ENCODE data around the gene CKAP4. TPM values are rescaled to one million over a fixed set of nuclear protein-coding genes. Genes with fewer than 3 reads are reported as not detected.

Gene CKAP4
- total RNA-seq (2022) (91.9 and 108 TPM in 2 replicates), Bru-seq, nascent RNA (percentile 81 among the genes with signal in this experiment), BruChase-seq, experiment 1, labeled RNA remaining after a 6-hour chase (percentile 98 among the genes with signal in this experiment), BruChase-seq, experiment 2, labeled RNA remaining after a 2-hour chase (percentile 95 among the genes with signal in this experiment)
- long read RNA-seq, transcript CKAP4-201 (2 exons, 3,093 nt), result major isoform, 65 of 92 reads
- long read RNA-seq, partial matches to known transcripts, result 0 of 92 reads
- long read RNA-seq, other reads (novel, unspliced or antisense), result 27 of 92 reads

DNA sequence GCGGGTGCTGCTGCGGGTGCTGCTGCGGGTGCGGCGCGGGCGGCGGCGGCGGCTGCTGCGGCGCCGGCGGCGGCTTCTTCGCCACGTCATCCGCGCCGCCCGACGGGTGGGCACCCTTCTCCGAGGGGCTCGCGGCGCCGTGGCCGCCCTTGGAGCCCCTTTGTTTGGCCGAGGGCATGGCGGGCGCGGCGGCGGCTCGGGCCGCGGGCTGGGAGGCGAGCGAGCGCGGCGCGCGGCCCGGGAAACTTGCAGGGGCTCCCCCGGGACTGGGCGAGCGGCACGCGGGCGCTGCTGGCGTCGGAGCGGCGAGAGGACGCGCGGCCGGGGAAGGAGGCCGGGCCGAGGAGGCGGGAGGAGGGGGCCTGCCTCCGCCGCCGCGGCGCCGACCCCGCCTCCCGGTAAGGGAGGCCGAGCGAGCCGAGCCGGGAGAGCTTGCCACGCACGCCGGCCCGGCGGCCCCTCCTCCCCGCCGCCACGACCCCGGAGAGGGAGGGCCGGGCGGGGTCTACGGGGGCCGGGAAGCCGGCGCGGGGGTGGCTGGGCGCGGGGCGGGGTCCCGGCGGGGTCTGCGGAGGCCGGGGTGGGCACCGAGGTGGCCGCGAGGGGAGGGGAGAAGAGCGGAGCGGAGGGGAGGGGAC, at the start of gene CKAP4:
CKAP4 (minus strand) TSS at position 347 of the 638 bp plus-strand sequence; CDS start at position 178, 169 bp downstream.
- CTCF ChIA-PET, result interaction anchor here (0.6 kb wide), 1 partner anchor 425 kb away, joined by 4 read pairs; no protein-coding TSS in a partner anchor
- Mint-ChIP-seq H3K9me3 (ENCODE audit: low read depth, unreplicated experiment) (no peaks in the 10 kb centered on the region), H3K27me3 (ENCODE audit: unreplicated experiment) (no peaks in the 10 kb centered on the region), H3K27ac (ENCODE audit: unreplicated experiment) (peak within 1 kb of the TSS; percentile 33), H3K4me1 (ENCODE audit: low read depth, unreplicated experiment) (peaks cover 27% of the 10 kb centered on the region), H3K36me3 (ENCODE audit: insufficient read depth, unreplicated experiment) (peaks cover 50% of the 10 kb centered on the region), H3K4me3 (ENCODE audit: low read depth, unreplicated experiment) (peak within 1 kb of the TSS; percentile 77)
- peak; percentile 84 for DNase-seq
- TF ChIP-seq CTCF (IDR thresholded peaks at IDR 0.05; ENCODE audit: unreplicated experiment), result no peak
- intact Hi-C loops (cut with micrococcal nuclease; ENCODE audit: unreplicated experiment), result loop anchor here (2.0 to 5.0 kb wide), 3 partner anchors 35 to 110 kb away; partner anchors contain the start of gene POLR3B
- BruUV-seq (replicated peaks), result no TSS peak

DNA sequence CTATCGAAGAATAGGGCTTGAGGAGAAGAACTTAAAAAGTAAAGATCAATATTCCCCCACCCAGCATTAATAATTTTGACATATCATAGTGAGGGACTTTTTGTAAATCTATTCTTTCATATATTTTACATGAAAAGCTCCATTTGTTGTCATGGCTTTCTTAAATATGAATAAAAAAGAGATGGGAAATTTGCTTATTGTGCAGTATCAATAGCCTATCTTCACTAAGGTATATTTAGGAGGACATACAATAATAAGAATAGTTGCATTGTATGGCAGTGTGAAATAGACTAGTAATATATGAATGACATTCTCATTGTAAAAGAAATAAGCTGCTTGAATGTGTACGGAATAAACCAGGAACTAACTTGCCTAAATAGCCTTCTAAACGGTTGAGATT, 49.3 kb upstream of the CKAP4 start:
- peaks cover 25% of the 10 kb centered on the region for H3K36me3 Mint-ChIP-seq (ENCODE audit: insufficient read depth, unreplicated experiment)
- TF ChIP-seq CTCF (IDR thresholded peaks at IDR 0.05; ENCODE audit: unreplicated experiment), result no peak
- no TSS peak for BruUV-seq (replicated peaks)
- peak overlapping the region; percentile 81 for H3K27ac Mint-ChIP-seq (ENCODE audit: unreplicated experiment)
- DNase-seq, result no peak
- no peaks in the 10 kb centered on the region for H3K27me3 Mint-ChIP-seq (ENCODE audit: unreplicated experiment)
- H3K4me1 Mint-ChIP-seq (ENCODE audit: low read depth, unreplicated experiment), result peaks cover 30% of the 10 kb centered on the region
- intact Hi-C loops (cut with micrococcal nuclease; ENCODE audit: unreplicated experiment), result no loop called here
- no peak overlapping the region for H3K4me3 Mint-ChIP-seq (ENCODE audit: low read depth, unreplicated experiment)
- no peaks in the 10 kb centered on the region for H3K9me3 Mint-ChIP-seq (ENCODE audit: low read depth, unreplicated experiment)
- CTCF ChIA-PET, result interaction anchor here (0.9 to 1.3 kb wide), 2 partner anchors 18 to 70 kb away, joined by 3 to 5 read pairs; no protein-coding TSS in a partner anchor

DNA sequence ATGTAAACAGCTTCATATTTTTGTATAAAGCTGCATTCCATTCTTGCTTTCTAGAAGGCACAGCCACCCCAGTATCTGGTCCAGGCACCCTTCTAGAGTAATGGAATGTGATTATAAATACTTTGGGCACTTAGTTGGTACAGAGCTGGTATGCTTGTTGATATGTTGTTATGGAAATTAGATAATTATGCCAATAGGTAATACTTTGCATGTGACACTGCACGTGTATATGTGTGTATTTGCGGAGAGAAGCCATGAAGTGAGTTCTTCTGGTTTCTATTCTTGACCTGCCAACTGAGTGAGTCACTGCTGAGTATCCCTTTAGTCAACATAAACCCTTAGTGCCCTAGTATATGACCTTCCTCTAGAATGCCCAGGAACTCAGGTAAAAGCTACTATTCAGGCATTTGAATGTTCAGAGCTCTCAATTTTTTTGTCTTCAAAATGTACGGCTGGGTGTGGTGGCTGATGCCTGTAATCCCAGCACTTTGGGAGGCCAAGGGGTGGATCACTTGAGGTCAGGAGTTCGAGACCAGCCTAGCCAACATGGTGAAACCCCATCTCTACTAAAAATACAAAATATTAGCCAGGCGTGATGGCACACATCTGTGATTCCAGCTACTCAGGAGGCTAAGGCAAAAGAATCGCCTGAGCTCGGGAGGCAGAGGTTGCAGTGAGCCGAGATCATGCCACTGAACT, 48.5 kb upstream of the CKAP4 start:
- CTCF ChIA-PET, result interaction anchor here (0.5 to 1.3 kb wide), 9 partner anchors 13 to 349 kb away, joined by 3 to 5 read pairs (median 4); partner anchors contain the start of gene POLR3B
- Mint-ChIP-seq H3K9me3 (ENCODE audit: low read depth, unreplicated experiment) (no peaks in the 10 kb centered on the region), H3K27me3 (ENCODE audit: unreplicated experiment) (no peaks in the 10 kb centered on the region), H3K4me1 (ENCODE audit: low read depth, unreplicated experiment) (peaks cover 30% of the 10 kb centered on the region), H3K36me3 (ENCODE audit: insufficient read depth, unreplicated experiment) (peaks cover 18% of the 10 kb centered on the region), H3K4me3 (ENCODE audit: low read depth, unreplicated experiment) (no peak overlapping the region), H3K27ac (ENCODE audit: unreplicated experiment) (peak overlapping the region; percentile 81)
- DNase-seq, result peak; percentile 62
- TF ChIP-seq CTCF (IDR thresholded peaks at IDR 0.05; ENCODE audit: unreplicated experiment), result no peak
- intact Hi-C loops (cut with micrococcal nuclease; ENCODE audit: unreplicated experiment), result loop anchor here (1.0 kb wide), 1 partner anchor 8 kb away; no protein-coding TSS in a partner anchor
- BruUV-seq (replicated peaks), result no TSS peak

GRCh38 chr12:106292339-106292738, 44.5 kb upstream of the CKAP4 start:
- BruUV-seq (replicated peaks), result no TSS peak
- Mint-ChIP-seq H3K4me3 (ENCODE audit: low read depth, unreplicated experiment) (no peak overlapping the region), H3K27ac (ENCODE audit: unreplicated experiment) (no peak overlapping the region), H3K9me3 (ENCODE audit: low read depth, unreplicated experiment) (no peaks in the 10 kb centered on the region), H3K36me3 (ENCODE audit: insufficient read depth, unreplicated experiment) (peaks cover 18% of the 10 kb centered on the region), H3K27me3 (ENCODE audit: unreplicated experiment) (no peaks in the 10 kb centered on the region), H3K4me1 (ENCODE audit: low read depth, unreplicated experiment) (peaks cover 39% of the 10 kb centered on the region)
- CTCF ChIA-PET, result interaction anchor here (0.6 kb wide), 1 partner anchor 34 kb away, joined by 3 read pairs; no protein-coding TSS in a partner anchor
- TF ChIP-seq CTCF (IDR thresholded peaks at IDR 0.05; ENCODE audit: unreplicated experiment), result no peak
- intact Hi-C loops (cut with micrococcal nuclease; ENCODE audit: unreplicated experiment), result no loop called here
- no peak for DNase-seq
